Left lobe of liver (tissue), 2 donors: ENCODE data around the gene TXNRD2. TPM values are rescaled to one million over a fixed set of nuclear protein-coding genes. Genes with fewer than 3 reads are reported as not detected.
A peak's percentile ranks its signal among the peaks of the same experiment; 100 is the strongest.
"Not testable (repeated sequence)": the region's sequence is repeated elsewhere in the genome, so short reads cannot be mapped to it uniquely, and the experiment has no call there.

Experiments
- ATAC-seq: fragments of 200-7000 bp; cut with Tn5 transposase; one replicate; pipeline ENCODE4 v1.9.1; 2020; ENCODE audit warnings: mild to moderate bottlenecking, moderate library complexity
- DNase-seq: peaks from one replicate; pipeline ENCODE4 v3.0.0-alpha.2; 2020; ENCODE audit warnings: low spot score
- total RNA-seq: library from RNA; stranded (reverse); gene quantifications from one replicate; pipeline ENCODE4 v1.2.1, GENCODE V29; 2021
- donor health status: DM: no; HTN: no; CAD: no; lungs with moderate emphysema.
- donor health status: DM: no; HTN: yes; CAD: no.

The TXNRD2 gene
- total RNA-seq, 1 donor from 2014 or later, result 44.6 TPM

GRCh38 chr22:19850763-19851109 lies 90.9 kb downstream of the TXNRD2 start:
- ATAC-seq (no peak), DNase-seq (no peak)

DNA sequence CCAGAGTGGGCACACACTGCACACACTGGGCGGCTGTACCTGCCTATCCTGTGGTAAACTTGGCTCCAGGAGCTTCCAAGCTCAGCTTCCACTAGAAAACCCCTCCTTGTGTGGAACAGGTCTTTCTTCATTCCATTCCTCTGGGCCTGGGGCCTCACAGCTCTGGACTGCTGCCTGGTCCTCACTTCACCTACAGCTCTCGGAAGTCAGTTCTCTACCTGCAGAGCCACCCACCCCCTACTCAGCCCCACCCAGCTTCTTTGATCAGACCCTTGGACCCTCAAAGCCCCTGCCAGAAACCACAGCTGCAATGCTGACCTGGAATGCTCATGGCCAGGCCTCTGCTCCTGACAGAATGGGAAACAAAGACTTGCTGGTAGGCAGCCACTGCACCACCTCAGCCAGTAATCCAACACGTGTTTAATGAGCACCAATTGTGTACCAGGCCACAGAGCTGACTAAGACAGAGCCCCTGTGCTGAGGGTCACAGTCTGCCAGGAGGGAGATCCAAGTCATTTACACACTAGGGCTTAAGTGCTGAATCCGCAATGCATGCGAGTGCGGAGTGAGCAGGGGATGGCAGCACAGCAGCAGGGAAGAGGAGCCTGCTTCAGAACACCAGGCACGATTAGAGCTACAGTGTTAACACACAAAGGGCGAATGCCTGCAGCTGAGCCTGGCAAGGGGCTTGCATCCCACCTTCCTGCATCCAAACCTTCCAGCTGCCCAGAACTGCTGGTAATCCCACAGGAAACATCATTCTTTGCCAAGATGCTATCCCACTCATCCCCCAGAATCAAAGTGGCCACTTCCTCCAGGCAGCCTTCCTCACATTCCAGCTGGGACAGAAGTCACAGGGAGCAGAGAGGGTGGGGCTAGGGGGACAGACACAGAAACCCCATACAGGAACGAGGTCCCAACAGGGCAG lies 91.5 kb downstream of the TXNRD2 start:
- DNase-seq, result no peak
- no peak for ATAC-seq

DNA sequence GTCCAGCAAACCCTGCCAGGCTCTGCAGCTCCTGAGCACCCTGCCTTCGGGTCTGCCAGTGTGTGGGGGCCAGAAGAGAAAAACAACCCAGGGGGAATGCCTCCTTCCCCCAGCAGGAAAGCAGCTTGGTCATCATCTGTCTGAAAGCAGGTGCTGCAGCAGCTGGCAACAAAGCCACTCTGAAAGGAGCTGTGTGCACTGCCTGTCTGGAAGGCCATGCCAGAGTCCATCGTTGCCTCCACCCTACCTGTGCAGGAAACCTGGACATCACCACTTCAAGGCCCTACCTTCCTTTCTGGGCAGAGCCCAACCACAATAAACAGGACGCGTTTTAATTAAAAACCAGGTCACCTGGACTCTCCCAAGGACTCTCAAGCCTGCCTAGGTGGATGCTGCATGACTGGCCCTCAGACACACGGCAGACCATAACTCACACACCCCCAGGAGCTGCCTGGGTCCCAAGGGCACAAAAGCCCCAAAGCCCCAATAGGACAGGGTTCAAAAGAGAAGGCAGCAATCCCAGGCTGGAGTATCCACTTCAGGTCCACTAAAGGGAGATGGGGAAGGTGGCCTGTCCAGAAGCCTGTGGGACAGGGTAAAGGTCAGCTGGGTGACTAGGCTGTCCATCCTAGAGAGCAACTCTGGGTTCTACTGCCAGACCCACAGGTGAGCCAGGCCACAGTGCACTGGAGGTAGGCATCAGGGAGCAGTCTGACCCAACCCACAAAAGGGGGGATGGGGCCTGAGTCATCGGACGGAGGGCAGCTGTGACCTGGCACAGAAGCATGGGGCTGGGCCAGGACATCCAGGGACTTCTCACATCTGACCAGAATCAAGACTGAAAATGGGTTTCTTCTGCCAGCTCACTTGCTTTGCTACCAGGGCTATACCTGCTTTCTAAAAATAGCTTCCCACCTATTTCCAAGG lies 93.1 kb downstream of the TXNRD2 start:
- ATAC-seq (peak; percentile 85), DNase-seq (peak; percentile 84)

DNA sequence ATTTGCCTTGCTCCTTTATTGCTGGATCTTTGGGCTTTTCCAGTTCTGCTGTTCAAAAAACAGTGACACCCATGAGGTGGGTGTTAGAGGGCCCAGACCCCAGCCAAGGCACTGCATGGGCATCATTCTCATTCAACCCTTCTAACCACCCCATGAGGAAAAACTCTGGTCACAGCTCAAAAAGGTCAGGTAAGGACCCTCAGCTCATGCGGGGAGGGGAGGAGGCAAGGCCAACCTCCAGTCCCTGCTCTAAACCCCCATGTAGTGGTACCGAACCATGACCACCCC lies 94.3 kb downstream of the TXNRD2 start:
- ATAC-seq (no peak), DNase-seq (no peak)

DNA sequence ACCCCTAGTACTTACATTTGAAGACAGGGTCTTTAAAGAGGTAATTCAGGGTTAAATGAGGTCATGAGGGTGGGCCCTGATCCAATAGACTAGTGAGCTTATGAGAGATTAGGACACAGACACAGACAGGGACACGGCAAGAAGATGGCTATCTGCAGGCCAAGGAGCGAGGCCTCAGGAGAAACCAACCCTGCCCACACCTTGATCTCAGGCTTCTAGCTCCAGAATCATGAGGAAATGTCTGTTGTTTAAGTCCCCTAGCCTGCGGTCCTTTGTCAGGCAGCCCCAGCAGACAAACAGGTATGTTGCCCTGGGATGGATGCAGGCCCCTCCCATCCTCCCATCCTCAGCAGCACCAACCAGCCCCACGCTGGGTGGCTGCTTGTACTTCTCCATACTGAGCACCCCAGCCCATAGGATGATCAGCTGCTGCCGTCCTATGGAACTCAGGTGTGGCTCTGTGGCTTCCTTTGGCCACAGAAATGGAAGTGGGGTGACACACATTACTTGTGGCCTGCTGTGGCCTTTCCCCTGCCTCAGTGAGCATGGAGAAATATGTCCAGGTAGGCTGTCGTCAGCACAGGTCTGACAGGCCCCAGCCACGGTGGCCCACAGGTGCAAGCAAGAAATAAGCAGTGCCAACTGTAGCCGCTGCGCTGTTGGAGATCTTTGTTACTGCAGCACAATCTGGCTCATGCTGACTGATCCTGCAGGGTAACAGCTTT lies 94.8 kb downstream of the TXNRD2 start:
- DNase-seq (no peak), ATAC-seq (no peak)

GRCh38 chr22:19845054-19845722 lies 96.4 kb downstream of the TXNRD2 start:
- ATAC-seq (no peak), DNase-seq (no peak)

- DNase-seq (peak; percentile 73), ATAC-seq (peak; percentile 65)
Measured at GRCh38 chr22:19844377-19845053, 97.1 kb downstream of the TXNRD2 start.

DNA sequence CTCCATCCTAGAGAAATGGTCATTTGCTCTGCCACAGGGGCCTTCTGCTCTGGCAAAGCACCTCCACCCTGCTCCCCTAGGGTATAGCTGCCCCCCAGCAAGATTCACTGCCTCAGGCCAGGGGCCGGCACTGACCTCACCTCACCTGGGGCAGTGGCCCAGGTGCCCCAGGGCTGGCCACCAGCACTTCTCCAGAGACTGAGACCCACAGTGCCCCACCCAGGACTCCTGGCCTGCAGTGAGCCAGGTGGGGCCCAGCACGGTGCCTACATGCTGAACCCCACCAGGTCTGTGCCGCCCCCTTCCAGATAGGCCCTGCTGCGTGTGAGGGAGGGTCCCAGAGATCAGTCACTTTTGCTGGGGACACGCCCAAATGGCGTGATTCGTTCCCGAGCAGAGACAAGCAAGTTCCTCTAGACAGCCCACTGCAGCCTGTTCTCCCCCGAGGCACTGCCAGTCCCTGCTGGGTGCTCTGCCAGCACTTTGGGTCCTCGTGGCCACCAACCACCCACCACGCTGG lies 97.7 kb downstream of the TXNRD2 start:
- ATAC-seq, result peak; percentile 2
- DNase-seq, result no peak

- no peak for ATAC-seq
- no peak for DNase-seq
Measured at GRCh38 chr22:19843107-19843856, 98.3 kb downstream of the TXNRD2 start.

- no peak for ATAC-seq
- DNase-seq, result no peak
Measured at GRCh38 chr22:19842393-19843106, 99.1 kb downstream of the TXNRD2 start.

GRCh38 chr22:19841641-19842392 lies 99.8 kb downstream of the TXNRD2 start:
- no peak for ATAC-seq
- no peak for DNase-seq

DNA sequence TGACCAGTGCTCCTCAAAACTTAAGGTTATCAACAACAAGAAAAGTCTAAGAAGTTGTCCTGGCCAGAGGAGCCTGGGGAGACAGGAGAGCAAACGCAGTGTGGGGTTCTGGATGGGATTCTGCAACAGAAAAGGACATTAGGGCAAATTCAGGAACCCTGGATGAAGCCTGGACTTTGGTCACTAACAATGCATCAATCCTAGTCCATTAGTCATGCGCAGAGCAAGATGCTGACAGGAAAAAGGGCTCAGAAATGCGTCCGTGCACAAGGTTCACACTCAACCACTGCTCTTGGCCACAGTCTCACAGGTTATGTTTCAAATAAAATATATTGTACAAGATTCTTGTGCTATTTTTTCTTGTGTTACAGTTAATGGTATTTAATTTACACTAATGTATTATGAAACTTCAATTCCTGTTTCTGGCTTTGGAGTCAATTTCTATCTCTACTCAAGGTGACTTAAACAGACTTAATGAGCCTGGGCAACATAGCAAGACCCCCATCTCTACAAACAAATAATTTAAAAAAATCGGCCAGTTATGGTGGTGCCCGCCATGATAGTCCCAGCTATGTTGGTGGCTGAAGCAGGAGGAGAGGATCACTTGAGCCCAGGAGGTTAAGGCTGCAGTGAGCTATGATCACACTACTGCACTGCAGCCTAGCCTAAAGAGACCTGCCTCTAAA lies 100.5 kb downstream of the TXNRD2 start:
- DNase-seq, result no peak
- peak; percentile 23 for ATAC-seq

- DNase-seq (no peak), ATAC-seq (no peak)
Measured at GRCh38 chr22:19840059-19840458, 101.6 kb downstream of the TXNRD2 start.

GRCh38 chr22:19837915-19838314 lies 103.7 kb downstream of the TXNRD2 start:
- DNase-seq, result no peak
- no peak for ATAC-seq

GRCh38 chr22:19836512-19836911 lies 105.1 kb downstream of the TXNRD2 start:
- no peak for DNase-seq
- no peak for ATAC-seq

DNA sequence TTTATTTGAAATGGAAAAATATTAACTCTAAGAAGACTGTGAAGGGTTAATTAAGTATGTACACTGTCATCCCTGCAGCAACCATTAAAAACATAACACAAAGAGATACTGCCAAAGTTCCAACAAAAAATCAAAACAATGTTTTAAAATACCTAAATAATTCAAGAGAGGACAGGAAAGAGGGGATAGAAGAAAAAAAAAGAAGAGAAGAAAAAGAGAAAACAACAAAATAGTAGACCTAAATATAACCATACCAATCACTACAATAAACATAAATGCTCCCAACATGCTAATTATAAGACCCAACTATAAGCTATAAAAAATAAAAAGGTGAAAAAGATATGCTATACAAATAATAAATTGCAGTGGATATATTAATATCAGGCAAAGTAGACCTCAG lies 107.0 kb downstream of the TXNRD2 start:
- DNase-seq (no peak), ATAC-seq (no peak)

GRCh38 chr22:19833327-19833726 lies 108.3 kb downstream of the TXNRD2 start:
- ATAC-seq, DNase-seq: not testable (repeated sequence)
